Midbrain (tissue), 1 donor: ENCODE measurements around the gene TUBGCP3.
"Not testable (repeated sequence)": the region's sequence is repeated elsewhere in the genome, so short reads cannot be mapped to it uniquely, and the experiment has no call there.

Experiments
- DNase-seq: peaks from one replicate; lab custom pipeline; 2025; lab: John Stamatoyannopoulos, UW

Gene TUBGCP3

GRCh38 chr13:112579310-112579843 lies 8.6 kb downstream of the TUBGCP3 start:
- no peak for DNase-seq

GRCh38 chr13:112576768-112577167 lies 11.2 kb downstream of the TUBGCP3 start:
- no peak for DNase-seq

GRCh38 chr13:112576191-112576590 lies 11.8 kb downstream of the TUBGCP3 start:
- no peak for DNase-seq

- no peak for DNase-seq
Measured at GRCh38 chr13:112575675-112576074, 12.3 kb downstream of the TUBGCP3 start.

- no peak for DNase-seq
Measured at GRCh38 chr13:112574834-112575613, 12.9 kb downstream of the TUBGCP3 start.

- DNase-seq = no peak
Measured at GRCh38 chr13:112574416-112574815, 13.5 kb downstream of the TUBGCP3 start.

GRCh38 chr13:112573710-112574109 lies 14.2 kb downstream of the TUBGCP3 start:
- DNase-seq = no peak

GRCh38 chr13:112572366-112572765 lies 15.6 kb downstream of the TUBGCP3 start:
- DNase-seq = no peak

- DNase-seq = no peak
Measured at GRCh38 chr13:112569821-112570220, 18.1 kb downstream of the TUBGCP3 start.

- DNase-seq = no peak
Measured at GRCh38 chr13:112567161-112567862, 20.6 kb downstream of the TUBGCP3 start.

- DNase-seq = no peak
Measured at GRCh38 chr13:112562786-112563383, 25.1 kb downstream of the TUBGCP3 start.

- DNase-seq = no peak
Measured at GRCh38 chr13:112562254-112562653, 25.7 kb downstream of the TUBGCP3 start.

- no peak for DNase-seq
Measured at GRCh38 chr13:112561478-112561877, 26.5 kb downstream of the TUBGCP3 start.

- no peak for DNase-seq
Measured at GRCh38 chr13:112558696-112559418, 29.1 kb downstream of the TUBGCP3 start.

GRCh38 chr13:112556600-112556999 lies 31.4 kb downstream of the TUBGCP3 start:
- DNase-seq = no peak

- DNase-seq = no peak
Measured at GRCh38 chr13:112554214-112554850, 33.6 kb downstream of the TUBGCP3 start.

- not testable (repeated sequence) for DNase-seq
Measured at GRCh38 chr13:112548975-112549374, 39.0 kb downstream of the TUBGCP3 start.

- no peak for DNase-seq
Measured at GRCh38 chr13:112545856-112546255, 42.1 kb downstream of the TUBGCP3 start.

- DNase-seq = no peak
Measured at GRCh38 chr13:112532837-112533745, 54.9 kb downstream of the TUBGCP3 start.

- no peak for DNase-seq
Measured at GRCh38 chr13:112531263-112531794, 56.6 kb downstream of the TUBGCP3 start.
